ENCODE results near the gene NELFCD.

NELFCD gene

DNA sequence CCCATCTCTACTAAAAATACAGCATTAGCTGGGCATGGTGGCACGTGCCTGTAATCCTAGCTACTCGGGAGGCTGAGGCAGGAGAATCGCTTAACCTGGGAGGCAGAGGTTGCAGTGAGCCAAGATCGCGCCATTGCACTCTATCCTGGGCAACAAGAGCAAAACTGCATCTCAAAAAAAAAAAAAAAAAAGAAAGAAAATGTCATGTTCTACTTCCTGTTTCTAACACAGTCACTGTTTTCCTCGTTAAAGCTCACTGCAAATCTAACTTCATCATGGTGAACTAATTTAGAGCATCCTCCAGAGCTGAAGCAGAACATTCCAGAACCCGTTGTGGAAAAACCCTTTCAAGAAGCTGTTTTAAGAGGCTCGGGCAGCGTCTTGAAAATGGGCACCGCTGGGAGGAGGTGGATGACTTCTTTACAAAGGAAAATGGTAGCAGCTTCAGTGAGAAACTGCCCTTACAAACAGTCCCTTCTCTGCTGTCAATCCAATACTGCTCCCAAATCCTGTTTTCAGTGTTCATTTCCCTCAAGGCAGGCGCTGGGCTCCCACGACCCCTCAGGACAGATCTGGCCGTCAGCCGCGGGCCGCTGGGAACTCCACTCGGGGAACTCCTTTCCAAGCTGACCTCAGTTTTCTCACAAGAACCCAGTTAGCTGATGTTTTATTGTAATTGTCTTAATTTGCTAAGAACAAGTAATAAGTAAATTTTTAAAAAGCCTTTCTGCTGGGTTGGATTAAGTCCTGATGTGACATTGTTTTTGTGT is 13.5 kb downstream of the NELFCD start:
- no peak for DNase-seq (ENCODE audit: low read depth)

DNA sequence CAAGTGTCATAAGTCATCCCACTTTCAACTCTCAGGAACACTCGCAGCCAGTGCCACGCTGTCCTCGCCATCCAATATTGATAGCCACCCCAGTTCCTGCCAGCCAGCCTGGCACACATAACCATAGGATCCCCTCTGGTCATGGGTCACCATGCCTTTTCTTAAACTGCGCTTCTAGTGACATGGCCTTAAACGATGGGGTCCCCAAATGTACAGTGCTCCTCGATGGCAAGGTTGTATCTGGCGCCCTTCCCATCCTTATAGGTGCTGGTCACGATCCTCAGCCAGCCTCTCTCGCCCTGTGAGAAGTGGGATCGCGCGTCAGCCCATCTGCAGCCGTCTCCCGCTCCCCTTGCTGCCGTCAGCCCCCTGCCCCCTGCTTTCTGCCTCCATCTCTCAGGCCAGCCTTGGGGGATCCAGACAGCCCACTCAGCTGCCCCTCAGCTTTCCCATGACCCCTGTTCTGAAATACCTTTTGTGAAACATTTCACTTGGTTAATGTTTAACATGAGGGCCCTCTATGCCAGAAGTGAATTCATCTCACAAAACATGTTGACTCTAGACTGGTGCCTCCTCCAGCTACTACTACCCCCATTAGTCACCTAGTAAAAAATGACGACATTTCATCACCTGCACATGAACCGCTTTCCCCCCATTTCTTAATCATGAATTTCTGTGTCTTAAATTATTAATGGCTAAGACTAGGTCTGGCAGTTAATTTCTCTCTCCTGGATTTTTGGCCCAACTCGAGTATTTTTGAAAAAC is 14.6 kb downstream of the NELFCD start:
- no peak for DNase-seq (ENCODE audit: low read depth)

- DNase-seq (ENCODE audit: low read depth), result no peak
These were observed 15.2 kb downstream of the NELFCD start for GRCh38 chr20:58996226-58996611.

DNA sequence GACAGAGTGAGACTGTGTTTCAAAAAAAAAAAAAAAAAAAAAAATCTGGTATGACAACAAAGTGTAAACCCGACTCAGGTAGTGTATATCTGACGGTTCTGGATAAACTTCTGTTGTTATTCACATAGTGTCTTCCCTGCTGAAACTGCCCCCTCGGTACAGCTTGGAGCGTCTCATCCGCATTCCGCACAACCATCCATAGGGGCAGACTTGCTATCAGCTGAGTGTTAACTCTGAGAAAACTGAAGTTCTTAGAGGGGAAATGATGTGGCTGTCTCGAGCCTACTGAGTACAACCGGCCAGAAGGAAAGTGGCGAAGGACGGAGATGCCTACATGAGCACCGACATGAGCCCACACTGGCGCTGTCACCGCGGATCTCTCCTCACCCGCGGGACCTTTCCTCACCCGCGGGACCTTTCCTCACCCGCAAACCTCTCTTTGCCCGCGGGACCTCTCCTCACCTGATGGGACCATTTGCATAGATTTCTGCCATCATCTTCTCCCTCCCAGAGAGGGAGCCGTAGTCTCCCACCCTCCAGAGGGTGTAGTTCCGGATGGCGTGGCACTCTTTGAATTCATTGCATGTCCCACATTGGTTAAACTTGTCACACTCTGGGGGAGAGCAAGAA is 16.2 kb downstream of the NELFCD start:
- DNase-seq (ENCODE audit: low read depth), result no peak

- no peak for DNase-seq (ENCODE audit: low read depth)
These were observed 17.6 kb downstream of the NELFCD start for GRCh38 chr20:58998656-58999055.

- DNase-seq (ENCODE audit: low read depth), result no peak
These were observed 19.3 kb downstream of the NELFCD start for GRCh38 chr20:59000326-59000725.

- no peak for DNase-seq (ENCODE audit: low read depth)
These were observed 20.0 kb downstream of the NELFCD start for GRCh38 chr20:59001068-59001448.

DNA sequence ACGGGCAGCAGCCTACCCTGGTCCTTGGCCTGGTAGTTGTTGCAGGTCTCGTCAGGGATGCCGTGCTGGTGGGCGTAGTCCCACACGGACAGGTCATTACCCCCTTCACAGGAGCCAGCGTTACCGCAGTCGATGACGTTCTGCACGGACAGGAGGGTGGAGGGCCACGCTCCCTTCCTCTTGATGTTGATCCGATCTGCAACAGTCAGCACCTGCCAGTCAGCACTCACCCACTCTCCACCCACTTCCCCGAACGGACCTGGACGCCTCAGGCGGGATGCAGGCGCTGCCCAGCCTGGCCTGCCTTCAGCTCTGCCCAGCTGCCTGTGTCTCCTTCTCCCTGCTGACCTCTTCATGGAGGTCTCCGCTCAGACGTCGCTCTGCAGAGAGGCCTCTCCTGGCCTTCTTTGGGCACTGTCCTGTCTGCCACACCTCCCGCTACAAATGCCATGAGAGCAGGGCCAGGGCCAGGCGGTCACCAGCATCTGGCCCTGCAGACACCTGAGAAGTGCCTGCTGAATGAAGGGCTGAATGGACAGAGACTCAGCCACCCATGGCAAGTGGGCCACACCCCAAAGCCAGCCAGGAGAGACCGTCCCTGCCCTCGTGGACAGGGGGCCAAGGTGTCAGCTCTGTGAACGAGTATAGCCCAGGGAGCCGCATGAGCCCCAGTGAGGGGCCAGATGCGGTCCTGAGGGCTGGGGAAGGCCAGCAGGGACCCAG is 20.6 kb downstream of the NELFCD start:
- no peak for DNase-seq (ENCODE audit: low read depth)

DNA sequence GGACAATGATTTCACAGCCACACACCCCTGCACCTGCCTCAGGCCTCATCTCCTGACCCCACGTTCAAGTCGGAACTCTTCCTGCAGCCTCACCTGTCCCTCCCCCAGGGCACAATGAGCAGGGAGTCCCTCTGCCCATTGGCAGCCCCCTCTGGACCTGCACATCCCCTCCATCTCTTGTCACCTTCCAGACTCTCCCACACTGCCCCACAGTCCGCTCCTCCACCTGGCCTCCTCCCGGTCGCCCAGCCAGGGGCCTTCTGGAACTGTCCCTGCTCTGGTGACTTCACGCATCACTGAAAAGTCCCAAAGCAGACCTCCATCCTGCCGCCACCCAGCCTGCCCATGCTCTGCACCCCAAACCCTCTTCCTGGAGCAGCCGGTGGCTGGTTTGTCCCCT is 21.3 kb downstream of the NELFCD start:
- no peak for DNase-seq (ENCODE audit: low read depth)

DNA sequence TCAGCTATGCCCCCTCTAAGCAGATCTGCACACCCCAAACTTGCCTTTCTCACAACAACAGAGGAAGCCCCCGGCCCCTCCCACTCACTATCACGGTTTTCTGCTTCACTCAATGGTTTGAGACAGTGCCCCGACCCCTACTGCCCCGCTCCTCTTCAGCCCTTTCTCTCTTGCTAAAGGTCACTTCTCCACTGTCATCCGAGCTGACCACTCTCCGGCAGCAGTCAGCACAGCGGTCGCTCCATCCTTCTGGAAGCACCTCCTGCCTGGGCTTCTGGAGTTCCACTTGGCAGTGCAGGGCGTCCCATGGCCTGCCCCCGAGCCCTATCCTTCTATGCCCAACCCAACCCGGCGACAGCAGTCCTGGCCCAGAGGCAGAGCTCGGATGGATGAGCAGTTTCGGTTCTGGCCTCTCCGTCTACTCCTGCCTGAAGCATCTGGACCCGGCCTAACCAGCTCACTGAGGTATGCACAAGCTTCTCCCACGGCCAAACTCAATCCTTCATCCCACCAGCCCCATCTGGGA is 21.9 kb downstream of the NELFCD start:
- no peak for DNase-seq (ENCODE audit: low read depth)

DNA sequence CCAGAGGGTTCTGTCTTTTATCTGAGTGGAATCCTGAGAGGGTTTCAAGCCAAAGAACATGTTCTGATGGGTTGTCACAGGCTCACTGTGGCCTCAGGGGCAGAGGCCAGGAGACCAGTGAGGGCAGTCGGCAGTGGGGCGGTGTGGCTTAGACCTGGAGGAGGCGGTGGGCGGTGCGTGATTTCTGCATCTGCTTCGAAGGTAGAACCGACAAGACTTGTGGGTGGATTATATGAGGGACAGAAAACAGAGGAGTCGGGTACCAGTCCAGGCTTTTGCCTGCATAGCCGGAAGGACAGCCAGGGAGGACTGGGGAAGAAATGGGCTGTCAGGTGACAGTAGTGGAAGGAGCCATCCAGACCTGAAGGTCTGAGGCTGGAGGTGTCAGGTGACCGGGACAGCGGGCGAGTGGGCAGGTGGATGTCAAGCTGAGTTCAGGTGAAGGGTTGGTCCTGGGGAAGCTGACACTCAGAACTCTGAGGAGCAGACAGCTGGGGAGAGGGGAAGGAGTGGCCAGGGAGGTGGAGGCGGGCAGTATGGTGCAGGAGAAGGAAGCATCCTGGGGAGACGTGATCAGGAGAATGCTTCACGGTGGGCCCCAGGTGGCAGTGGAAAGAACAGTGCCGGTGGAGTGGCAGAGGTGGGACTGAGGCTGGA is 22.9 kb downstream of the NELFCD start:
- DNase-seq (ENCODE audit: low read depth), result no peak

DNA sequence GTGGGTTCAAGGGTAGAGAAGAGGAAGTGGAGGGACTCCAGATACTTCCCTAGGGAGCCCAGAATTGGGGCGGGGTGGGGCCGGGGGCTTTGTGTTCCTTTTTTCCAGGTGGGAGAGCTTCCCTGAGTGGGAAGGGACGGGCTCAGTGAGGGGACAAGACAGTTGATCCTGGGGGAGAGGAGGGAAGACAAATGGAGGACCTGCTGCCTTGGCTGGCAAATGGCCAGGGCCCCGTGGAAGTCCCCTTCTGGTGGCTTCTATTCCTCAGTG is 23.4 kb downstream of the NELFCD start:
- DNase-seq (ENCODE audit: low read depth), result no peak

- no peak for DNase-seq (ENCODE audit: low read depth)
These were observed 23.9 kb downstream of the NELFCD start for GRCh38 chr20:59004763-59005522.

DNA sequence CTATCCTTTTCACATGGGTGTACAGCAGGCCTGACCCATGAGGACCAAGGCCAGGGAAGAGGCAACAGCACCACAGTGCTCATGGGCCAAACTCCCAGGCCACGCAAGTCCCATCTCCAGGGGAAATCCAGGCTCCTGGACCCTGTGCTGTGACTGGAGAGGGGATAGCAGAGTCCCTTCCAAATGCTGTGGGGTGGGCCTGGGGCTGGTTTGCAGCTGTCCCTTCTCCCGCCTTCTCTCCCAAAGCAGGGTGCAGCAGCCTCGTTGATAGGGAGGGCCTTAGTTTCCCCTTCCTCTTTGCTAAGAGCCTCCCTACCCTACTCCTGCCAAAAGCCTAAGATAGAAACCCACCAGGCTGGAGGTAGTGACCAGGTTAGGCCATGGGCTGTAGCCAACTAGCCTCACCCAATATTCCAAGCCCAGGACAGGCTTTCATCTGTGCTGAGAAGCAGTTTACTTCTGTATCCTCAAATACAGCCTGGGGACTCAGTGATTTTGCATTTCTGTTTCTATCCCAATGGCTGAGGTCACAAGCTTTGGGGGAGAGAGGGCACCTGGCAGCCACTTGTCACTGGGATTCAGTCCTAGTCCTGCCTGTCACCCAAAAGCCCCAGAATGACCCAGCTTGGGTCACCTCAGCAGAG is 24.6 kb downstream of the NELFCD start:
- no peak for DNase-seq (ENCODE audit: low read depth)

DNA sequence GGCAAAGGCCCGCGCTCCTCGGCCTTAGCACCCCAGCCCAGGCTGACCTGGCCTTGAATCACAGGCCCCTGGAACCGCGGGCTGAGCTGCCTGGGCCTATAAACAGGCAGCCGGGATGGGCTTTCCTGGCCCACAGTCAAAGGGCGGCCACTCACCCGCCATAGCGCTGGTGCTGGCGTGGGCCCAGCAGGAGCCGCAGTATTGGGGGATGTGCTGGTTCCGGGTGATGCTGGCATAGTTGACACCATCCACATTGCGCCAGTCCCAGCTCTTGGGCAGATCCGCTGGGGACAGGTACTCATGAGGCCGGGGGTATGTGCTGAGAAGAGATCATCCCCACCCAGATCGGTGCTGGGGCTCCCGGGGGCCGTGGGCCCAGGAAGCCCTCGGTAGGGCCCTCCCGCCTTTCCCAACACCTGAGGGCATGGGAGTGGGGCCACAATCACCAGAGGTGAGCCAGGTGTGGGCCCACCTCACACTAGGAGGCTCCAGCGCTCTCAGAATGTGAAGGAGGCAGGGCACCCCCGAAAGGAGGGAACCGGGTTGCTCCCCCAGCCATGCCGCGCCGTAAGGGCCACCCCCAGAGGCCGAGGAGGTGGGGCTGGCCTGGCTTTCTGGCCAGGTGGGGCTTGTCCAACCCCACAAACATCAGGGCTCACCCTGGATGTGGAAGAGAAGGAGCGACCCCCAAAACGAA is 25.3 kb downstream of the NELFCD start:
- no peak for DNase-seq (ENCODE audit: low read depth)

- DNase-seq (ENCODE audit: low read depth), result no peak
These were observed 26.0 kb downstream of the NELFCD start, which contains the start of gene CTSZ for GRCh38 chr20:59006864-59007664. Gene CTSZ, minus strand, starts transcription at chr20:59007254. Its CDS starts 126 bp downstream, at chr20:59007128.

GRCh38 chr20:59007665-59008511 is 26.8 kb downstream of the NELFCD start:
- no peak for DNase-seq (ENCODE audit: low read depth)

- DNase-seq (ENCODE audit: low read depth), result no peak
These were observed 27.8 kb downstream of the NELFCD start for GRCh38 chr20:59008715-59009336.
